Fibroblast of the aortic adventitia (primary cell): ENCODE results near the gene SAP30L. TPM values are rescaled to one million over a fixed set of nuclear protein-coding genes. Genes with fewer than 3 reads are reported as not detected.
A peak's percentile ranks its signal among the peaks of the same experiment; 100 is the strongest.

ENCODE experiments used
- DNase-seq: peaks from one replicate; pipeline ENCODE4 v3.0.0-alpha.2; 2010; ENCODE audit warnings: low read depth
- H3K4me3 ChIP-seq: 2 replicates; pipeline ENCODE4 v1.5.1; 2011; ENCODE audit warnings: low read depth, mild to moderate bottlenecking, control low read depth, low read length, moderate library complexity
- total RNA-seq: library from RNA; depleted of rRNA; stranded (reverse); fragments of >200 nt; gene quantifications from 2 replicates; pipeline ENCODE4 v1.2.3, GENCODE V29; 2012; ENCODE audit warnings: low replicate concordance
- TF ChIP-seq, protein P1 (sequence below): IDR thresholded peaks from 2 replicates; pipeline ENCODE4 v1.5.1; 2011; ENCODE audit warnings: mild to moderate bottlenecking, low read length, control low read depth, inconsistent platforms; ENCODE audit not compliant: insufficient read depth

Gene SAP30L
- total RNA-seq, 1 donor = 30.3 TPM

DNA sequence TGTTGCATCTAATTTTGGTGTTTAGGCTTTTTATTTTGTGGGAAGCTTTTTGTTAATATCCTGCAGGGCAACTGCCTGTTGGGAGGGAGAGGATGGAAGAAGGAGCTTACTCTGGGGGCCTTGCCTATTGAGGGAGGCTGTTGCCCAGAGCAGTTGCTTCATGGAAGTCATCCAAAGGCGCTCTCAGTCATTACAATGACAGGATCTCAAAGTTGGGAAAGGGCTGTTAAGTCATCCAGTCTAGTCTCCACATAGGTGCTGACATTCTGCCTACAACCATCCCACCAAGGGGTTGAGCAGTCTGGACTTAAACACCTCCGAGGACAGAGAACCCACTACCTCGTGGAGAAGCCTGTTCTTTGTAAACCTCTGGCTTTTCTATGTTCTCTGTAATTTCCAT is 13.2 kb downstream of the SAP30L start:
- no peak for DNase-seq
- TF ChIP-seq, protein P1, sequence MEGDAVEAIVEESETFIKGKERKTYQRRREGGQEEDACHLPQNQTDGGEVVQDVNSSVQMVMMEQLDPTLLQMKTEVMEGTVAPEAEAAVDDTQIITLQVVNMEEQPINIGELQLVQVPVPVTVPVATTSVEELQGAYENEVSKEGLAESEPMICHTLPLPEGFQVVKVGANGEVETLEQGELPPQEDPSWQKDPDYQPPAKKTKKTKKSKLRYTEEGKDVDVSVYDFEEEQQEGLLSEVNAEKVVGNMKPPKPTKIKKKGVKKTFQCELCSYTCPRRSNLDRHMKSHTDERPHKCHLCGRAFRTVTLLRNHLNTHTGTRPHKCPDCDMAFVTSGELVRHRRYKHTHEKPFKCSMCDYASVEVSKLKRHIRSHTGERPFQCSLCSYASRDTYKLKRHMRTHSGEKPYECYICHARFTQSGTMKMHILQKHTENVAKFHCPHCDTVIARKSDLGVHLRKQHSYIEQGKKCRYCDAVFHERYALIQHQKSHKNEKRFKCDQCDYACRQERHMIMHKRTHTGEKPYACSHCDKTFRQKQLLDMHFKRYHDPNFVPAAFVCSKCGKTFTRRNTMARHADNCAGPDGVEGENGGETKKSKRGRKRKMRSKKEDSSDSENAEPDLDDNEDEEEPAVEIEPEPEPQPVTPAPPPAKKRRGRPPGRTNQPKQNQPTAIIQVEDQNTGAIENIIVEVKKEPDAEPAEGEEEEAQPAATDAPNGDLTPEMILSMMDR = no peak
- no peak overlapping the region for H3K4me3 ChIP-seq

DNA sequence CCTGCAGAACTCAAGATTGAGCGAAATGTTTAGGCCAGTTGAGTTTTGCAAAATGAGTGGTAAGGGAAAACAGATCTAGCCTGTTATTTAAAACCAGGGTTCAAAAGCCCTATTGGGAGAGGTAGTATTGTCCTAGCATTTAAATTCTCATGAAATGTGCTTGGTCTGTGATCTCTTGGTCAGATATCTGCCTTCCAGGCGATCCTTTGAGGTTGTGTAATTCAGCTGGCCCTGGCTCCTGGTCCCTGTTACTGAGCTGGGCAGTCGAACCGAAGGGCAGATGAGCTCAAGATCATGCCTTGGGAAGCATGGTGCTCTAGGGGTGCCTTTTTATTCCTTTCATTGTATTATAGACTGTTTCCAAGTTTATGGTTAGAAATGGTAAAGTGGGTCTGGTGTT is 14.4 kb downstream of the SAP30L start:
- H3K4me3 ChIP-seq = no peak overlapping the region
- TF ChIP-seq, protein P1 = no peak
- DNase-seq = no peak

DNA sequence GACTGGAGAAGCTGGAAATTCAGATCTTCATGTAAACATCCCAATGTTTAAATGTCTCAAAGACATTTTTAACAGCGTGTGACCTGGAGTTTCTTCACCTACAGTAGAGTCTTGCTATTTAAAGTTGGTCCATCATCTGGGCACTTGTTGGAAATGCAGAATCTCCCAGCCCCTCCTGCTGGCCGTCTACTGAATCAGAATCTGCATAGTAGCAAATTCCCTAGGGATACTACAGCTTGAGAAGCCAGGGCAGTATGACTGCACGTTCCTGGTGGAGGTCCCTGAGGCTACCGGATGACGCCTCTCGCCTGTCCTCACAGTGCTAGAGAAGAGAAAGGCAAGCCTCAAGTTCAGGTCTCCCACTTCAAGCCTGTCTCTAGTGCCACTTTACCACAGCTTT is 15.7 kb downstream of the SAP30L start:
- no peak overlapping the region for H3K4me3 ChIP-seq
- TF ChIP-seq, protein P1 = no peak
- DNase-seq = peak; percentile 36

DNA sequence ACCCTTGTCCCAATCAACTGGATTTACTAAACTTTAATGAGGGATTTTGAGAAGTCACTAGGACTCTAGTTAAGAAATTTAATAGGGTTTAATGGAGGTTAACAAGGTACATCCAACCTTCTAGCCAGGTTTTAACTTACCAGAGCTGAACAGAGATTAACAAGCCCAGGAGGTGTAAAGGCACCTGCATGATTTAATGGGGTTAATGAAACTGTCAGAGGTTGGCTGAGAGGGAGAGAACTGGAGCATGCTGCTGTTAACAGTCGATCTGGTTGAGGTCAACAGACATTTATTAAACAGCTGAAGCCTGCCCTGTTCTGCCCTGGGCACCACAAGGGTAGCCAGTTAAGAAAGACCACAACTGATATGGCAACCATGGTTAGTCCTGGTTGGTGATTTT is 18.6 kb downstream of the SAP30L start:
- DNase-seq = no peak
- TF ChIP-seq, protein P1 = no peak
- H3K4me3 ChIP-seq = no peak overlapping the region

DNA sequence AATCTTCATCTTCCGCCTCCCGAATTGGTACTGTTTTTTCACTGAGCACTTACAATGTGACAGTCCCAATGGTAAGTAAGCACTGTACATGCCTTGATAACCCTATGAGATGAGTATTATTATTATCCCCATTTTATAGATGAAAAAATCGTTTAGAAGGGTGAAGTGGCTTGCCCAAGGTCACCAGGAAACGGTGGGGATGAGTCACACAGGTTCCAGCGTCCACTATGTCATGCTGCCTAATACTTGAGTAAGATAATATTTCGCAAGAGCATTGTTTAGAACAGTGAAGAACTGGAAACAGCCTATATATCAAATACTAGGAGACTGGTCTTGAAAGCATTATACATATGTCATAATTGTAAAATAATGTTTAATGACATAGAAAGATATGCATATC is 19.4 kb downstream of the SAP30L start:
- no peak overlapping the region for H3K4me3 ChIP-seq
- TF ChIP-seq, protein P1 = no peak
- peak; percentile 55 for DNase-seq

DNA sequence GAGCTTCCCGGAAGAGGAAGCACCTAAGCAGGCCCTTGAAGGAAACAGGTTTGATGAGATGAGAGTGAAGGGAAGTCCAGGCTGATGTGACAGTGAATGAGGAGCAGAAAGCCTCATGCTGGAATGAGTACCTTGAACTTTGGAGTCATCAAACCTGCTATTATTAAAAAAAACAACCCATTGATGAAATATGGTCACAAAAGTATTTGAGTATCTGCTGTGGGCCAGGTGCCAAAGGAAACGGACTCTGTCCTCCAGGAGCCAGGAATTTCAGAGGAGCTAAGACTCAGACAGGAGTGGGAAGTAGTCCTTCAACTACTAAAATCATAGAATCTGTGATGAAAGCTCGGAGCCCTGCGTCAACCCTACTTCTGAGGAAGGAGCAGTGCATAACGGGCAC is 20.4 kb downstream of the SAP30L start:
- DNase-seq = no peak
- TF ChIP-seq, protein P1 = no peak
- no peak overlapping the region for H3K4me3 ChIP-seq

DNA sequence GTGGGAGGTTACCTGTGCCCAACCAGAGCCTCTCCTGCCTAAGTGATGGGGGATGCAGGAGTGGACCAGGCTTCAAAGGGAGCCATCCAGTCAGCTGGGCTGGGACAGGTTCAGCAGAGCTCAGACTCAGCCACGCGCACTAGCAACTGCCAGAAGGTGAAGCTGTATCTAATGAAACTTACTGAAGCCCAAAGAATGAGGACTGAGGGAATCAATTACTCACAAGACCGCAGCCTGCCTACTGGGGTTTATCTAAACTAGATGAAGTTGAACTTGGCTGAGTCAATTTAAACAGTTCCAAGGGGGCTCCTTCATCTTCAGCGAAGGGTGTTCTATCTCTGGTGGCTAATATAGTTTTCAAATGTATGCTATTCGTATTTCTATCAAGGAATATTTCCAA is 20.9 kb downstream of the SAP30L start:
- H3K4me3 ChIP-seq = no peak overlapping the region
- TF ChIP-seq, protein P1 = no peak
- no peak for DNase-seq
